ENCODE results near the gene MSANTD1.
A peak's percentile ranks its signal among the peaks of the same experiment; 100 is the strongest.

Gene MSANTD1

GRCh38 chr4:3291969-3292570 lies 43.1 kb downstream of the MSANTD1 start:
- peak overlapping the region; percentile 90 for H3K27ac ChIP-seq
- no peak for TF ChIP-seq CTCF (conservative IDR thresholded peaks at IDR 0.05)

GRCh38 chr4:3292571-3293400 lies 43.8 kb downstream of the MSANTD1 start, which contains the start of gene RGS12:
RGS12 (plus strand) TSS chr4:3293021; CDS start chr4:3316171, 23,150 bp downstream.
- no peak for TF ChIP-seq CTCF (conservative IDR thresholded peaks at IDR 0.05)

GRCh38 chr4:3293401-3294391 lies 44.7 kb downstream of the MSANTD1 start:
- H3K27ac ChIP-seq, result peak overlapping the region; percentile 90
- TF ChIP-seq CTCF (conservative IDR thresholded peaks at IDR 0.05), result no peak

More at GRCh38 chr4:3292571-3293400, 43.8 kb downstream of the MSANTD1 start, which contains the start of gene RGS12:
- H3K27ac ChIP-seq, result peak within 1 kb of the TSS; percentile 90

- no peak overlapping the region; the same call in 1 of the 2 replicates for H3K27ac ChIP-seq
- TF ChIP-seq CTCF (conservative IDR thresholded peaks at IDR 0.05), result no peak
These were observed 45.7 kb downstream of the MSANTD1 start for GRCh38 chr4:3294401-3295241.

- H3K27ac ChIP-seq, result no peak overlapping the region
- TF ChIP-seq CTCF (conservative IDR thresholded peaks at IDR 0.05), result no peak
These were observed 47.1 kb downstream of the MSANTD1 start for GRCh38 chr4:3295837-3296624.

GRCh38 chr4:3296651-3297050 lies 47.7 kb downstream of the MSANTD1 start:
- TF ChIP-seq CTCF (conservative IDR thresholded peaks at IDR 0.05), result no peak

More at GRCh38 chr4:3296651-3297050, 47.7 kb downstream of the MSANTD1 start:
- no peak overlapping the region for H3K27ac ChIP-seq
